HepG2 (cell line): Measurements from ENCODE around the gene COL5A2.

ENCODE experiments used
- CTCF ChIP-seq: sonication (generic); formaldehyde crosslinking; IDR thresholded peaks from 2 replicates; pipeline ENCODE4 v1.5.0; 2020; ENCODE audit warnings: mild to moderate bottlenecking, missing genetic modification reagents, moderate library complexity
- EP300 ChIP-seq, 3 experiments: sonication (generic) in 1 of 3; formaldehyde crosslinking in 1 of 3; IDR thresholded peaks; 2 replicates each; pipeline versions ENCODE4 v1.5.1 to v1.6.1; 2011 to 2020; ENCODE audit warnings: low read depth in 2 of 3, low read length in 2 of 3, borderline replicate concordance in 1 of 3, improper control_type of control experiment in 1 of 3, mild to moderate bottlenecking in 1 of 3, missing genetic modification reagents in 1 of 3, moderate library complexity in 1 of 3
- FOXP1 ChIP-seq, 2 experiments: fragments of 450-650 bp in 1 of 2; IDR thresholded peaks; 2 replicates each; pipeline ENCODE4 v1.6.1; 2017 to 2018; ENCODE audit warnings: antibody characterized with exemption in 1 of 2
- GZF1 ChIP-seq: sonication (generic); formaldehyde crosslinking; IDR thresholded peaks from 2 replicates; pipeline ENCODE4 v1.5.1; 2020; ENCODE audit warnings: mild to moderate bottlenecking, missing genetic modification reagents
- MAFF ChIP-seq: IDR thresholded peaks from 2 replicates; pipeline ENCODE4 v1.6.1; 2011; ENCODE audit warnings: low read depth, low read length, improper control_type of control experiment
- NFE2L1 ChIP-seq: sonication (generic); formaldehyde crosslinking; IDR thresholded peaks from 2 replicates; pipeline ENCODE4 v1.4.0; 2020; ENCODE audit warnings: missing genetic modification reagents, mild to moderate bottlenecking, borderline replicate concordance
- NFRKB ChIP-seq: fragments of 450-650 bp; IDR thresholded peaks from 2 replicates; pipeline ENCODE4 v1.6.1; 2017
- RBM39 ChIP-seq: fragments of 200-400 bp; formaldehyde crosslinking; IDR thresholded peaks from one replicate; pipeline ENCODE4 v1.6.1; 2018; ENCODE audit warnings: antibody characterized with exemption, mild to moderate bottlenecking, low read depth, low read length; ENCODE audit not compliant: poor library complexity, severe bottlenecking
- SP1 ChIP-seq, 2 experiments: fragments of 450-650 bp in 1 of 2; sonication (generic) in 1 of 2; formaldehyde crosslinking in 1 of 2; IDR thresholded peaks; 2 replicates each; pipeline versions ENCODE4 v1.4.0 to v1.6.1; 2016 to 2020; ENCODE audit warnings: missing genetic modification reagents in 1 of 2
- TAF15 ChIP-seq: fragments of 200-400 bp; formaldehyde crosslinking; IDR thresholded peaks from one replicate; pipeline ENCODE4 v1.6.1; 2018; ENCODE audit warnings: mild to moderate bottlenecking, low read depth, low read length; ENCODE audit not compliant: poor library complexity, severe bottlenecking

- TF ChIP-seq GZF1 (CRISPR knock-in tag) (no peak), EP300 (IDR thresholded peaks at IDR 0.05; ENCODE audit: low read depth in 2 of 2, low read length in 2 of 2) (no peak), EP300 (CRISPR knock-in tag; IDR thresholded peaks at IDR 0.05; ENCODE audit: borderline replicate concordance) (no peak), CTCF (no peak), SP1 (IDR thresholded peaks at IDR 0.05) (no peak), SP1 (CRISPR knock-in tag; IDR thresholded peaks at IDR 0.05) (no peak), MAFF (no peak), RBM39 (no peak), FOXP1 (IDR thresholded peaks at IDR 0.05) (no peak), FOXP1 (CRISPR knock-in tag; IDR thresholded peaks at IDR 0.05) (no peak), TAF15 (no peak), NFRKB (no peak), NFE2L1 (CRISPR knock-in tag) (no peak)
Observed at GRCh38 chr2:189086250-189086649, 93.3 kb downstream of the COL5A2 start.
